ENCODE results near the gene TSHZ2.

DNA sequence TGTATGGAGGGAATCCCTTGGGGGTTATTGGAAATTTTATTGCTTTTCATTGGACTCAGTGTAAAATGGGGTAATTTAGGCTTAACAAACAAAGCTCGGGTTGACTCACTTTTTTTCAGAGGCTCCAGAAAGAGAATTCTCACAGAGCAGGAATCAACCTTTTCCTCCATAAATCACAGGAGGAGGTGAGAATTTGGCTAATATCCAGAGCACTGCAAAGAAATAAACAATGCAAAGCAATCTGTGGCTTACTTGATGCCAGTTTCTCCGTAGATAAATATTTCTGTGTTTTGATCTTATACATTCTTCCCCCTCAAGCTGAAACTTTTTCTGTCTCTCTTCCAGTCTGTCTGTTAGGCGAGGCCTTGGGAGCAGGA is 176.6 kb downstream of the TSHZ2 start:
- TF ChIP-seq, protein P1, sequence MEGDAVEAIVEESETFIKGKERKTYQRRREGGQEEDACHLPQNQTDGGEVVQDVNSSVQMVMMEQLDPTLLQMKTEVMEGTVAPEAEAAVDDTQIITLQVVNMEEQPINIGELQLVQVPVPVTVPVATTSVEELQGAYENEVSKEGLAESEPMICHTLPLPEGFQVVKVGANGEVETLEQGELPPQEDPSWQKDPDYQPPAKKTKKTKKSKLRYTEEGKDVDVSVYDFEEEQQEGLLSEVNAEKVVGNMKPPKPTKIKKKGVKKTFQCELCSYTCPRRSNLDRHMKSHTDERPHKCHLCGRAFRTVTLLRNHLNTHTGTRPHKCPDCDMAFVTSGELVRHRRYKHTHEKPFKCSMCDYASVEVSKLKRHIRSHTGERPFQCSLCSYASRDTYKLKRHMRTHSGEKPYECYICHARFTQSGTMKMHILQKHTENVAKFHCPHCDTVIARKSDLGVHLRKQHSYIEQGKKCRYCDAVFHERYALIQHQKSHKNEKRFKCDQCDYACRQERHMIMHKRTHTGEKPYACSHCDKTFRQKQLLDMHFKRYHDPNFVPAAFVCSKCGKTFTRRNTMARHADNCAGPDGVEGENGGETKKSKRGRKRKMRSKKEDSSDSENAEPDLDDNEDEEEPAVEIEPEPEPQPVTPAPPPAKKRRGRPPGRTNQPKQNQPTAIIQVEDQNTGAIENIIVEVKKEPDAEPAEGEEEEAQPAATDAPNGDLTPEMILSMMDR (IDR thresholded peaks at IDR 0.05): no peak
- TF ChIP-seq ZFX (IDR thresholded peaks at IDR 0.05; ENCODE audit: borderline replicate concordance): no peak
